ENCODE measurements around the gene PITPNC1.
"Not testable (repeated sequence)": the region's sequence is repeated elsewhere in the genome, so short reads cannot be mapped to it uniquely, and the experiment has no call there.

PITPNC1 gene

DNA sequence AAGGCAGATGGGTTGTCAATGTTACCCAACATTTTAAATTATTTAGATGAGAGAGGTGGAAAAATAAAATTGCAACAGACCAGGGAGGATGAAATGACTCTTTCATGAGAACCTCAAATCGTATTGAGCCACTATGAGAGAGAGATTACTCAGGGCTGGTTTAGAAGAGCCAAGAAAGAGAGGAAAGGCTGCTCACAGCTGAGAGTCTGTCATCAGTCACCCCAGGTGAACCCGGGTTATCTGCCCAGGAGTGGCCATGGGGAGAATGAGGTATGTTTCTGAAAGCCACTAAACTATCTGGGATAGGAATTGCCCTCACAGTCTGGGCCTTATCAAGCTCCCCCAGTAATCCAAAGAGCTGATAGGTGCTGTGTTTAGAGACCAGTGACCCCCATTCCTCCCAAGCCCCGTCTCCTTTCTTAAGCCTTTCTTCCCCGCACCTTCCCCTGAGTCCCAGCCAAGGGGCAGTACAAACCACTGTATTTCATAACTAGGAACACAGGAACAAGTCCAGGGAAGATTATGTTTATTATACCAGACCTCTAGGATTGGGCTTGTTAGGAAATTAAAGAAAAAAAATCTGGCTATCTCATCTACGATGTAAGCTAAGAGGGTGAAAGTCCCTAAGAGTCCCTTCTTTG, 181.8 kb downstream of the PITPNC1 start:
- DNase-seq, result no peak

- DNase-seq, result no peak
Measured at GRCh38 chr17:67559381-67559966, 182.4 kb downstream of the PITPNC1 start.

GRCh38 chr17:67562005-67562404, 184.9 kb downstream of the PITPNC1 start:
- no peak for DNase-seq

GRCh38 chr17:67563692-67564228, 186.7 kb downstream of the PITPNC1 start:
- DNase-seq, result no peak

GRCh38 chr17:67565068-67565467, 188.0 kb downstream of the PITPNC1 start:
- DNase-seq, result no peak

DNA sequence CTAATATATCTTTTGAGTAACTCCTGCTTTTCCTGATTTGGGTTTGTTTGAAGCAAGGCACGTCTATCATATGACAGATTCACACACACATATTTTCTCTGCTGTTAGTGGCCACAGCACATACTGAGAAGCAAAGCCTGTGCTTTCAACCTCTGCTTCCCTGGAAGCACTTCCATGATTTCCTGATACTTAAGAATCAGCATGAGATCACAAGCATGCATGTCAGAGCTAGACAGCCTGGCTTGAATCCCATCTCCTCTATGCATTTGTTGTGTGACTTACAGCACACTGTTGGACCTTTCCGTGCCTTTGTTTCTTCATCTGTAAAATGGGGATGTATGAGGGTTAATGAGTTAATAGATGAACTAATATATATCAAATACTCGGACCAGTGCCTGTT, 189.6 kb downstream of the PITPNC1 start:
- no peak for DNase-seq

- no peak for DNase-seq
Measured at GRCh38 chr17:67569015-67569451, 192.0 kb downstream of the PITPNC1 start.

- no peak for DNase-seq
Measured at GRCh38 chr17:67569873-67570272, 192.8 kb downstream of the PITPNC1 start.

GRCh38 chr17:67570797-67571196, 193.7 kb downstream of the PITPNC1 start:
- DNase-seq, result no peak

GRCh38 chr17:67571478-67571877, 194.4 kb downstream of the PITPNC1 start:
- no peak for DNase-seq

GRCh38 chr17:67573987-67574657, 197.0 kb downstream of the PITPNC1 start:
- DNase-seq, result no peak

DNA sequence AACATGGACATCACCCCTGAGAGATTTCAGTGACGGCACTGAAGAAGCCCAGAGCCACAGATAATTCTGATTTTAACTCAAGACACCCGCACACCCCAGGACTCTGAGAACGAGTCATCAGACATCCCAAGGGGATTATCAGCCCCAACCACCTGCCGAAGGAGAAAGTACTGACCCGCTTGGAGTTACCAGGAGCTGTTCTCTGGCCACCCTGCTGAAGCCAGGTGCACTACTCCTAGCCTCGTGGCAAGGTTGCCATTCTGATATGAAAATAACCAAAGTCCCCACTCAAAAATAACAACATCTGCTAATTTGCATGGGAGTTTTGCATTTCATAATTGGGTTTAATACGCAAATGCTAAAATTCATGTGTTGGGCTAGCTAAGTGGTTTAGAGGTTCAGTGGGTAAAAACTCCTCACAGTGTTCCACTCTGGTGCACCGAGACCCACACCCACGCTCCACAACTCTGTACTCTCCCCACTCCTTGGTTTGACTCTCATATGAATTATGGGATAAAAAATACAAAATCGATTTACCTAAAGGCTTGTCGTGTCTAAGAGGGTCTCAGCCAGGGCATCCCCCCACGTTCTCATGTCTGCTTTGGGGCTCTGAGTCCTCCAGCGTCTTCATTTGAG, 197.7 kb downstream of the PITPNC1 start:
- peak; percentile 81 for DNase-seq

DNA sequence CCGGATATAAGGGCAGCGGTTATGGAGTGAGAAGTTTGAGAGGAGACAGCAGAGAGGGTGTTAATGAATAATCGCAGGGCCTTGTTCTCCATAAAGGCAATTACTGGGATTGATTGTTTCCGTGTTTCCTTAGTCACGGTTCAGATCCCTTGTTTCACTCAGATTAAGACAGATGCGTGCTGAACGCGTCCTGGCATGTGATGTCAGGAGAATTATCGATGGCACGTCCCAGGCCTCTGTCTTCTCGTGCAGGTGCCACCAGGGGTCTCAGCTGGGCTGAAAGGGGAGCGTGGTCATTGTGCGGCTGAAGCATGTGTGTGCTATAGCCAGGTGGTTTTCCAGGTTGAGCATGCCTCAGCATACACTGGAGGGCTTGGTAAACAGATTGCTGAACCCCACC, 198.2 kb downstream of the PITPNC1 start:
- DNase-seq, result peak; percentile 77

- no peak for DNase-seq
Measured at GRCh38 chr17:67576471-67577115, 199.5 kb downstream of the PITPNC1 start.

GRCh38 chr17:67577429-67578141, 200.5 kb downstream of the PITPNC1 start:
- no peak for DNase-seq

DNA sequence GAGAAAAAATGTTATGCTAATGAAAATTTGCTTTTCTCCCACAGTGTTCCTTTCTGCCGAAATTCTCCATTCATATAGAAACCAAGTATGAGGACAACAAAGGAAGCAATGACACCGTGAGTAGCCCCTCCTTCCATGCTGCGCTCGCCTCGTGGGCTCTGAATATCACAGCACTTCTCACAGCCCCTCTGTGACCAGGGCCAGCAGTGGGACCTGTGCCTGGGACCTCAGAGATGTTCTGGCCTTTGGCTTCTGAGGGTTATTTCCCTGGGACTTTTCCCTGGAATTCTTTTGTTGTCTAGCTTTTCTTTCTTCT, 201.0 kb downstream of the PITPNC1 start:
- no peak for DNase-seq

GRCh38 chr17:67578679-67579405, 201.8 kb downstream of the PITPNC1 start:
- not testable (repeated sequence) for DNase-seq

- DNase-seq, result no peak
Measured at GRCh38 chr17:67582673-67583081, 205.6 kb downstream of the PITPNC1 start.

DNA sequence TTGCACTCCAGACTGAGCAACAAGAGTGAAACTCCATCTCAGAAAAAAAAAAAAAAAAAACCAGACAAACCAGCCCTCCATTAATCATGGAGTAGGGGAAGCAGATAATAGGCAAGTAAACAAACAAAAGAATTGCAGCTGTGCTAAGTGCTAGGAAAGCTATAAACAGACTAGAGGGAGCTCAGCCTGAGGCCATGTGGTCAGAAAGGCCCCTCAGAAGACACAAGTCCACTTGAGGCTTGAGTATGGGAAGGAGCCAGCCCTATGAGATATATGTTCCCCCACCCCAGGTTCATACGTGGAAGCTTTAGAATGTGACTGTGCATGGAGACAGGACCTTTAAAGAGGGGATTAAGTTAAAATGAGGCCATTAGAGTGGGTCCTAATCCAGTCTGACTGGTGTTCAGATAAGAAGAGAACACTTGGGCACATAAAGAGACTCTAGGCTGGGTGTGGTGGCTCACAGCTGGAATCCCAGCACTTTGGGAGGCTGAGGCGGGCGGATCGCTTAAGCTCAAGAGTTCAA, 208.1 kb downstream of the PITPNC1 start:
- DNase-seq, result peak; percentile 12

DNA sequence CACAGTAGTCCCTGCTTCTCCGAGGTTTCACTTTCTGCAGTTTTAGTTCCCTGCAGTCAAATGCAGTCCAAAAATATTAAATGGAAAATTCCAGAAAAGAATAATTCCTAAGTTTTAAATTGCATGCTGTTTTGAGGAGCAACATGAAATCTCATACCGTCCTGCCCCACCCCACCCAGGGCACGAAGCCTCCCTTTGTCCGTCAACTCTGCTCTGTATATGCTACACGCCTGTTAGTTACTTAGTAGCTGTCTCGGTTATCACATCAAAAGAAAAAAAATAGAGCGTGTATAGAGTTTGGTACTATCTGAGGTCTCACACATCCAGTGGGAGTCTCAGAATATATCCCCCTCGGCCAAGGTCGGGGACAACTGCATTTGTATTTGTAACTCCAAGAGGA, 211.2 kb downstream of the PITPNC1 start:
- no peak for DNase-seq

GRCh38 chr17:67594115-67594880, 217.2 kb downstream of the PITPNC1 start:
- DNase-seq, result peak; percentile 40
